ENCODE data around the gene IGSF22. TPM values are rescaled to one million over a fixed set of nuclear protein-coding genes. Genes with fewer than 3 reads are reported as not detected.

Gene IGSF22
- total and polyA plus RNA-seq, 9 of the 15 experiments (the other 6 are each of a cell fraction or from before 2014, with no cell fraction given): not detected

DNA sequence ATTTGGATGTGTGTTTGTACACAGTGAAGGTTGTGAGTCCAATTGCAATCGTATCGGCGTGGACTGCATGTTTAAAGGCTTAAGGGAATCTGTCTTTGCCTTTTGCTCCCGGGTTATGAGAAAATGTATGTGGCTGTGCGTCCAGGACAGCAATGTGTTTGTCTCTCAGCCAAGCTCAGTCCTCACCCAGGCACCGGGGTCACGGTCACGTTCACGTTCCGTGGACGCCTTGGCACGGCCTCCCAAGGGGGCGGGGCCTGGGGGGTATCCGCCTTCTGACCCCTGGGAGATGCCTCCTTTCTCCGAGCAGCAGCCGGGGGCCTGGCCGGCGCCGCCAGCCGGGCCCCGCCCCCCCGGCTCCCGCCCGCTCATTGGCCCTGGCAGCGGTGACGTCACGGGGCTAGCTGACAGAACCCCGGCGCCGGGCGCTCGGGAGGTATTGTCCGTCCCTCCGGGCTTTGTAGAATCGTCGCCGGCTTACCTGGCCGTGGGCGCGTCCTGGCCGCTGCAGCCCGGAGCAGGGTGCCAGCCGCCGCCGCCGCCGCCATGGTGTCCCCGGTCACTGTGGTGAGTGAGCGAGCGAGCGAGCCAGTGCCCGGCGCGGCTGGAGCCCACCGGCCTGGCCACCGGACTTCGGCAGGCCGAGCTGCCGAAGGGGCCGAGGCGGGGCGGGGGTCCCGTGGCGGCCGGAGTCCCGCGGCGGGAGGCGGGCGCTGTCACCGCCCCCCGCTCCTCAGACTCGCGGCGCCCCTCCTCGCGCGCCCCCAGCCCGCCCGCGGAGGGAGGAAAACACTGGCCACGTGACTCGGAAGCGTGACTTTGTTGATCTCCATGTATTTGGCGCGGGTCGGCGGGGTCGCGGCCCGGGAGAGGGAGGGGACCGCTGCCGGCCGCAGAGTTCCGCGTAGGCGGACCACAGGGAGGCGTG is 27.4 kb downstream of the IGSF22 start, which contains the start of gene TMEM86A (continued):
- TF ChIP-seq, protein P1, sequence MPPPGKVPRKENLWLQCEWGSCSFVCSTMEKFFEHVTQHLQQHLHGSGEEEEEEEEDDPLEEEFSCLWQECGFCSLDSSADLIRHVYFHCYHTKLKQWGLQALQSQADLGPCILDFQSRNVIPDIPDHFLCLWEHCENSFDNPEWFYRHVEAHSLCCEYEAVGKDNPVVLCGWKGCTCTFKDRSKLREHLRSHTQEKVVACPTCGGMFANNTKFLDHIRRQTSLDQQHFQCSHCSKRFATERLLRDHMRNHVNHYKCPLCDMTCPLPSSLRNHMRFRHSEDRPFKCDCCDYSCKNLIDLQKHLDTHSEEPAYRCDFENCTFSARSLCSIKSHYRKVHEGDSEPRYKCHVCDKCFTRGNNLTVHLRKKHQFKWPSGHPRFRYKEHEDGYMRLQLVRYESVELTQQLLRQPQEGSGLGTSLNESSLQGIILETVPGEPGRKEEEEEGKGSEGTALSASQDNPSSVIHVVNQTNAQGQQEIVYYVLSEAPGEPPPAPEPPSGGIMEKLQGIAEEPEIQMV (tag; conservative IDR thresholded peaks at IDR 0.05; ENCODE audit: low read depth): peak; percentile 88; the same call in 1 of the 2 replicates
- TF ChIP-seq MYC (IDR thresholded peaks at IDR 0.05; ENCODE audit: low read depth, low read length): 0 out of 2 replicates have a peak, but pooled peaks have one; percentile 13
- TF ChIP-seq MYC (CRISPR knock-in tag; IDR thresholded peaks at IDR 0.05; ENCODE audit: borderline replicate concordance, low read depth): no peak
- 0 out of 4 replicates have a peak, but pooled peaks of 1 of the 2 experiments have one; percentile 43 for TF ChIP-seq HDAC1 (IDR thresholded peaks at IDR 0.05)
- peak; percentile 79; the same call in 1 of the 2 replicates for TF ChIP-seq EGR1 (conservative IDR thresholded peaks at IDR 0.05)
- no peak for TF ChIP-seq DACH1 (IDR thresholded peaks at IDR 0.05; ENCODE audit: partially characterized antibody)
- peak; percentile 37; the same call in 1 of the 2 replicates for TF ChIP-seq PHF8 (IDR thresholded peaks at IDR 0.05; ENCODE audit: borderline replicate concordance, low read length)
- no peak for TF ChIP-seq PTRF (tag; IDR thresholded peaks at IDR 0.05)
- TF ChIP-seq JUN (IDR thresholded peaks at IDR 0.05; ENCODE audit: borderline replicate concordance, low read depth, low read length): peak; percentile 58; the same call in 1 of the 2 replicates
- no peak for TF ChIP-seq JUN (CRISPR knock-in tag; IDR thresholded peaks at IDR 0.05; ENCODE audit: borderline replicate concordance)
- 0 out of 4 replicates have a peak, but pooled peaks of 1 of the 2 experiments have one; percentile 36 for TF ChIP-seq UBTF (IDR thresholded peaks at IDR 0.05; ENCODE audit: borderline replicate concordance in 1 of 2, low read depth in 2 of 2, low read length in 2 of 2)
- TF ChIP-seq, protein P2, sequence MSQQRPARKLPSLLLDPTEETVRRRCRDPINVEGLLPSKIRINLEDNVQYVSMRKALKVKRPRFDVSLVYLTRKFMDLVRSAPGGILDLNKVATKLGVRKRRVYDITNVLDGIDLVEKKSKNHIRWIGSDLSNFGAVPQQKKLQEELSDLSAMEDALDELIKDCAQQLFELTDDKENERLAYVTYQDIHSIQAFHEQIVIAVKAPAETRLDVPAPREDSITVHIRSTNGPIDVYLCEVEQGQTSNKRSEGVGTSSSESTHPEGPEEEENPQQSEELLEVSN (IDR thresholded peaks at IDR 0.05; ENCODE audit: borderline replicate concordance in 1 of 2, extremely low read depth in 1 of 2, insufficient read depth in 1 of 2, insufficient read length in 1 of 2, low read depth in 1 of 2, low read length in 1 of 2, poor library complexity in 1 of 2, severe bottlenecking in 1 of 2): peak in 1 of 2 experiments; percentile 25
- TF ChIP-seq NRF1 (conservative IDR thresholded peaks at IDR 0.05 in 1 of 2, IDR thresholded peaks at IDR 0.05 in 1 of 2): peak; percentile 59 to 64
- peak; percentile 83 for TF ChIP-seq POLR2G (IDR thresholded peaks at IDR 0.05; ENCODE audit: low read depth, low read length)
- TF ChIP-seq E4F1 (CRISPR knock-in tag; IDR thresholded peaks at IDR 0.05; ENCODE audit: borderline replicate concordance): no peak
- no peak for TF ChIP-seq ESRRB (CRISPR knock-in tag; IDR thresholded peaks at IDR 0.05; ENCODE audit: borderline replicate concordance)
- TF ChIP-seq GATAD2B (IDR thresholded peaks at IDR 0.05; ENCODE audit: borderline replicate concordance): peak; percentile 52; the same call in 1 of the 2 replicates

Data from K562 (cell line).